GM18861 (cell line): ENCODE data around the gene CNOT4.

Source experiments
- ATAC-seq: cut with Tn5 transposase; IDR thresholded peaks from one replicate; pipeline ENCODE4 v1.9.1; 2021; ENCODE audit not compliant: unreplicated experiment

CNOT4 gene

GRCh38 chr7:135406918-135407317 lies 103.0 kb downstream of the CNOT4 start:
- ATAC-seq, result no peak

- ATAC-seq, result no peak
Measured at GRCh38 chr7:135405969-135406368, 103.9 kb downstream of the CNOT4 start.

GRCh38 chr7:135403302-135403701 lies 106.6 kb downstream of the CNOT4 start:
- ATAC-seq, result no peak

GRCh38 chr7:135397689-135398088 lies 112.2 kb downstream of the CNOT4 start:
- ATAC-seq, result no peak

GRCh38 chr7:135392701-135393100 lies 117.2 kb downstream of the CNOT4 start:
- no peak for ATAC-seq

- ATAC-seq, result no peak
Measured at GRCh38 chr7:135391514-135391913, 118.4 kb downstream of the CNOT4 start.

- ATAC-seq, result no peak
Measured at GRCh38 chr7:135390829-135391228, 119.1 kb downstream of the CNOT4 start.

GRCh38 chr7:135389971-135390370 lies 119.9 kb downstream of the CNOT4 start:
- no peak for ATAC-seq

GRCh38 chr7:135388616-135389015 lies 121.3 kb downstream of the CNOT4 start:
- ATAC-seq, result no peak

GRCh38 chr7:135386776-135387175 lies 123.1 kb downstream of the CNOT4 start:
- no peak for ATAC-seq

GRCh38 chr7:135386181-135386580 lies 123.7 kb downstream of the CNOT4 start:
- ATAC-seq, result no peak

GRCh38 chr7:135385209-135385608 lies 124.7 kb downstream of the CNOT4 start:
- ATAC-seq, result no peak

- no peak for ATAC-seq
Measured at GRCh38 chr7:135383525-135384175, 126.3 kb downstream of the CNOT4 start.

GRCh38 chr7:135382173-135382572 lies 127.7 kb downstream of the CNOT4 start:
- ATAC-seq, result no peak

GRCh38 chr7:135381369-135381768 lies 128.5 kb downstream of the CNOT4 start:
- no peak for ATAC-seq

- ATAC-seq, result no peak
Measured at GRCh38 chr7:135380351-135380750, 129.6 kb downstream of the CNOT4 start.

GRCh38 chr7:135377171-135377570 lies 132.7 kb downstream of the CNOT4 start:
- no peak for ATAC-seq

GRCh38 chr7:135375908-135376699 lies 133.8 kb downstream of the CNOT4 start:
- no peak for ATAC-seq

GRCh38 chr7:135374736-135375135 lies 135.2 kb downstream of the CNOT4 start:
- ATAC-seq, result no peak

GRCh38 chr7:135372222-135372621 lies 137.7 kb downstream of the CNOT4 start:
- ATAC-seq, result no peak

GRCh38 chr7:135370656-135371055 lies 139.2 kb downstream of the CNOT4 start:
- no peak for ATAC-seq

- no peak for ATAC-seq
Measured at GRCh38 chr7:135369405-135369804, 140.5 kb downstream of the CNOT4 start.
